Measurements from ENCODE around the gene ARHGEF37.

ARHGEF37 gene

GRCh38 chr5:149636861-149637246, 55.6 kb downstream of the ARHGEF37 start:
- TF ChIP-seq CTCF (IDR thresholded peaks at IDR 0.05; ENCODE audit: low read depth, low read length), result peak; percentile 74
- peak; percentile 28 for DNase-seq (ENCODE audit: extremely low read depth, low read depth)

GRCh38 chr5:149638136-149638535, 56.8 kb downstream of the ARHGEF37 start:
- no peak for DNase-seq (ENCODE audit: extremely low read depth, low read depth)
- TF ChIP-seq CTCF (IDR thresholded peaks at IDR 0.05; ENCODE audit: low read depth, low read length), result no peak

GRCh38 chr5:149638546-149639241, 57.4 kb downstream of the ARHGEF37 start:
- no peak for TF ChIP-seq CTCF (IDR thresholded peaks at IDR 0.05; ENCODE audit: low read depth, low read length)
- DNase-seq (ENCODE audit: extremely low read depth, low read depth), result no peak

- TF ChIP-seq CTCF (IDR thresholded peaks at IDR 0.05; ENCODE audit: low read depth, low read length), result no peak
- DNase-seq (ENCODE audit: extremely low read depth, low read depth), result no peak
Measured at GRCh38 chr5:149639737-149640136, 58.4 kb downstream of the ARHGEF37 start.

GRCh38 chr5:149640350-149640999, 59.2 kb downstream of the ARHGEF37 start:
- no peak for TF ChIP-seq CTCF (IDR thresholded peaks at IDR 0.05; ENCODE audit: low read depth, low read length)
- DNase-seq (ENCODE audit: extremely low read depth, low read depth), result no peak

GRCh38 chr5:149641000-149641576, 59.8 kb downstream of the ARHGEF37 start:
- DNase-seq (ENCODE audit: extremely low read depth, low read depth), result no peak
- TF ChIP-seq CTCF (IDR thresholded peaks at IDR 0.05; ENCODE audit: low read depth, low read length), result no peak

GRCh38 chr5:149641600-149641999, 60.3 kb downstream of the ARHGEF37 start:
- TF ChIP-seq CTCF (IDR thresholded peaks at IDR 0.05; ENCODE audit: low read depth, low read length), result no peak
- DNase-seq (ENCODE audit: extremely low read depth, low read depth), result no peak
